IPS-20b (cell line): Measurements from ENCODE around the gene KCNG2.

ENCODE experiments used
- H3K27ac ChIP-seq: one replicate; pipeline ENCODE4 v1.5.1; 2013; ENCODE audit warnings: low read length
- H3K27me3 ChIP-seq: 2 replicates; pipeline ENCODE4 v1.6.1; 2013; ENCODE audit warnings: mild to moderate bottlenecking, low read length, inconsistent platforms; ENCODE audit not compliant: insufficient read depth
- H3K36me3 ChIP-seq: 2 replicates; pipeline ENCODE4 v1.6.1; 2013; ENCODE audit warnings: low read depth, mild to moderate bottlenecking, inconsistent platforms, low read length, moderate library complexity; ENCODE audit not compliant: insufficient read depth
- H3K4me1 ChIP-seq: 2 replicates; pipeline ENCODE4 v1.6.1; 2013; ENCODE audit warnings: mild to moderate bottlenecking, control low read depth, inconsistent platforms, low read length, moderate library complexity; ENCODE audit not compliant: insufficient read depth
- H3K4me3 ChIP-seq: 2 replicates; pipeline ENCODE4 v1.5.1; 2013; ENCODE audit warnings: mild to moderate bottlenecking, low read length, inconsistent platforms
- H3K9ac ChIP-seq: 2 replicates; pipeline ENCODE4 v1.6.1; 2013; ENCODE audit warnings: low read depth, mild to moderate bottlenecking, inconsistent platforms, low read length, moderate library complexity
- H3K9me3 ChIP-seq: 2 replicates; pipeline ENCODE4 v1.6.1; 2013; ENCODE audit warnings: mild to moderate bottlenecking, low read depth, low read length, inconsistent platforms; ENCODE audit not compliant: insufficient read depth

KCNG2 gene

DNA sequence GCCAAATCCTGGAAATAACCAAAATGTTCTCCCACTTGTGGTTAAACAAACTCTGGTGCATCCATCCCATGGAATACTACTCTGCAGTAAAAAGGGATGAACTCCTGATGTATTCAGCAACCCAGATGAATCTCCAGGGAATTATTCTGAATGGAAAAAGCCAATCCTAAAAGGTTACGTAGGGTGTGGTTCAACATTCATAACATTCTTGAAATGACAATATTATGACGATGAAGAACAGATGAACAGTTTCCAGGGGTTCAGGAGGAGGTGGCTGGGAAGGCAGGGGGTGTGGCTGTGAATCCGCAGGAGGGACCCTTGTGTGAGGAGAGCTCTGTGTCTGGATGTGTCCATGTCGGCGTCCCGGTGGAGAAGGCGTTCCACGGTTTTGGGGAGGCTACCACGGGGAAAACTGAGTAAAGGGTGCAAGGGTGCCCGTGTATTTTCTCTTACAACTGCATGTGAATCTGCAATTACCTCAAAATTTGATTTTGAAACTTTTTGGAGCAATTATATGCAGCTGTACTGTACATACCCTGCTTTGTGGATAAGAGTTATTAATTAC is 47.3 kb downstream of the KCNG2 start:
- Histone ChIP-seq H3K4me1 (no peaks in the 10 kb centered on the region), H3K4me3 (no peak overlapping the region), H3K9me3 (no peaks in the 10 kb centered on the region), H3K27me3 (no peaks in the 10 kb centered on the region), H3K27ac (no peak overlapping the region), H3K36me3 (no peaks in the 10 kb centered on the region), H3K9ac (no peak overlapping the region)

DNA sequence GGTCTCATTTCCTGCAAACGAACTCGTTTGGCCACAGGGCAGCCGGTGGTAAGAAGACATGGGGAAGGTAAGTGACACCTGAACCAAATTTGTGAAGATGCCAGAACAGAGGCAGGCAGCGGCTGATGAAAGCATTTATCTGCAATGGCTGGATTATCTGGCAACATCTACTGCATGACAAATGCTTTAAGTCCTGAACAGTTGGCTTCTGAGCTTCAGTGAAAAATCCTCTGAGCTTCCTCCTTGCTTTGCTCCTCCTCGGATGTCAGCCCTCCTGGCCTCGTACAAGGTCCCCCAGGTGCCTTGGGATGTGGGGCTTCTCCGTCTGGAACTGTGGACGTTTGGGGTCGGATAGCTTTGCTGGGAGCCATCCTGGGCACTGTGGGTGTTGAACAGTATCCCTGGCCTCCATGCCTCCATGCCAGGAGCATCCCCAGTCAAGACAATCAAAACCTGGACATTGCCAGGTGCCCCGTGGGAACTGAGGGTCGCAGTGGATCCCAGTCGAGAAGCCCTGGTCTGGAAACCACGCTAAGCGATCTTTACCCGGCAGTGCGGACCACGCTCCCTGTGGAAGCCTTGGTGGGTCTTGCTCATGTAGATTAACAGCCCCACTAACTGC is 49.3 kb downstream of the KCNG2 start:
- Histone ChIP-seq H3K9me3 (no peaks in the 10 kb centered on the region), H3K27me3 (no peaks in the 10 kb centered on the region), H3K36me3 (no peaks in the 10 kb centered on the region), H3K27ac (no peak overlapping the region), H3K4me1 (no peaks in the 10 kb centered on the region), H3K9ac (no peak overlapping the region), H3K4me3 (no peak overlapping the region)

DNA sequence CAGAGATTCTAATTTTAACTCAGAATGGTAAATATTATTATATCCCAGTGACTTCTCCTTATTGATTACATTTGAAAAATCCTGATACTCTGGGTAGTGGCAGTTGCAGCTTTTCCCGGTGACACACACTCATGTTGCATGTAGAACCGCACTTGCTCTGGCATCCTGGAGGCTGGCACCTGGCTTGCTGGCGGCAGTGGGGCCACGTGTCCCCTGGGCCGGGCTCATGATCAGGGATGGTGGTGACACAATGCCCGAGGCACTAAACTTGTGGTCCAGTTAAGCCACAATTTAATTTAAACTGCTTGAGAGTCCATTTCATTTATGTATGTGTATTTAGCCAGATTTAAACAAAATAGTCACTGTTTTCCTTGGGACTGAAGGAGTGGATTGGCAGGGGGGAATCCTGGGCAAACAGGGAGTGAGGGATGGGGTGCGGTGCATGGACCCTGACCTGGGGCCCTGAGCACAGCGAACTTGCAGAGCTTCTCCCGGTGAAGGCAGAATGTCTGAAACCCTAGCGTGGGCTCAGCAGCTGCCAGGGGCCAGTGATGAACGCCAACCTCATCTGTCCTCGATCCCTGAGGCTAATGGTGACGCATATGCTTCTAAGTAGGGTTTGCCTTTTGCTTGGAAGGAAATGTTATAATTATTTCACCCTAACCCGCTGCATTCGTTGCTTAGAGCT is 50.0 kb downstream of the KCNG2 start:
- Histone ChIP-seq H3K36me3 (no peaks in the 10 kb centered on the region), H3K9ac (no peak overlapping the region), H3K27ac (no peak overlapping the region), H3K4me3 (no peak overlapping the region), H3K9me3 (no peaks in the 10 kb centered on the region), H3K4me1 (no peaks in the 10 kb centered on the region), H3K27me3 (no peaks in the 10 kb centered on the region)

GRCh38 chr18:79848294-79848578 is 50.5 kb downstream of the KCNG2 start:
- Histone ChIP-seq H3K4me1 (no peaks in the 10 kb centered on the region), H3K27me3 (no peaks in the 10 kb centered on the region), H3K9ac (no peak overlapping the region), H3K4me3 (no peak overlapping the region), H3K36me3 (no peaks in the 10 kb centered on the region), H3K27ac (no peak overlapping the region), H3K9me3 (no peaks in the 10 kb centered on the region)

GRCh38 chr18:79848579-79849327 is 51.0 kb downstream of the KCNG2 start:
- H3K9me3 ChIP-seq = no peaks in the 10 kb centered on the region
- H3K9ac ChIP-seq = no peak overlapping the region
- no peaks in the 10 kb centered on the region for H3K36me3 ChIP-seq
- no peaks in the 10 kb centered on the region for H3K27me3 ChIP-seq
- H3K4me3 ChIP-seq = no peak overlapping the region
- no peak overlapping the region for H3K27ac ChIP-seq
- no peaks in the 10 kb centered on the region for H3K4me1 ChIP-seq

GRCh38 chr18:79849328-79850207 is 51.8 kb downstream of the KCNG2 start:
- Histone ChIP-seq H3K27ac (no peak overlapping the region), H3K27me3 (no peaks in the 10 kb centered on the region)

DNA sequence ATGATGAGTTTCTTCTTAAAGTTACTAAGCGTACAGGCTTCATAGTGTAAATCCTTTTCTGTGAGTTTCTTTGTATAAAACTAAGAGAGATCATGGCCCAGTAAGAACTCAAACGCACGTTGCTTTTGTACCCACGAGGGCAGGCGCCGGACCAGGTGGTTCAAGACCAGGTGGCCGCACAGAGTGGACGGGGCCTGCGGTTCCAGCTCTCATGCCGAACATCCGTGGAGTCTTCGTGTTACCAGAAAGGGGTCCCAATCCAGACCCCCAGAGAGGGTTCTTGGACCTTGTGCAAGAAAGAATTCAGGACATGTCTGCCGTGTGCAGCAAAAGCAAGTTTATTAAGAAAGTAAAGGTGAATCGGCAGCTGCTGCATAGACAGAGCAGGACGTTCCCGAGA is 53.0 kb downstream of the KCNG2 start:
- Histone ChIP-seq H3K4me1 (no peaks in the 10 kb centered on the region), H3K9me3 (no peaks in the 10 kb centered on the region), H3K27ac (no peak overlapping the region), H3K4me3 (no peak overlapping the region), H3K36me3 (no peaks in the 10 kb centered on the region), H3K27me3 (no peaks in the 10 kb centered on the region), H3K9ac (no peak overlapping the region)

More at GRCh38 chr18:79849328-79850207, 51.8 kb downstream of the KCNG2 start:
- Histone ChIP-seq H3K9me3 (no peaks in the 10 kb centered on the region), H3K4me1 (no peaks in the 10 kb centered on the region), H3K36me3 (no peaks in the 10 kb centered on the region), H3K4me3 (no peak overlapping the region), H3K9ac (no peak overlapping the region)

DNA sequence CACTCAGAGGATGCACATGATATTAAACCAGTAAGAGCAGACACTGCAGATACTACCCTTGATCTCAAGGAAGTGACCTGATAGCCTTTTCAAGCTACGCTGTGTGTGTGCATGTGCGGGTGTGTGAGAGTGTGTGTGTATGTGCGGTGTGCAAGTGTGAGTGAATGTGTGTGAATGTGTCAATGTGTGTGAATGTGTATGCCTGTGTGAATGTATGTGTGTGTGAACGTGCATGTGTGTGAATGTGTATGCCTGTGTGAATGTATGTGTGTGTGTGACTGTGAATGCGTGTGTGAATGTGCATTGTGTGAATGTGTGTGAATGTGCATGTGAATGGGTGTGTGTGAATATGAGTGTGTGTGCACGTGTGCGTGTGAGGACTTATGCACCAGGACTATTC is 53.8 kb downstream of the KCNG2 start:
- H3K36me3 ChIP-seq = no peaks in the 10 kb centered on the region
- no peak overlapping the region for H3K27ac ChIP-seq
- no peak overlapping the region for H3K4me3 ChIP-seq
- H3K27me3 ChIP-seq = no peaks in the 10 kb centered on the region
- H3K4me1 ChIP-seq = no peaks in the 10 kb centered on the region
- no peak overlapping the region for H3K9ac ChIP-seq
- H3K9me3 ChIP-seq = no peaks in the 10 kb centered on the region

GRCh38 chr18:79851950-79852349 is 54.2 kb downstream of the KCNG2 start:
- Histone ChIP-seq H3K36me3 (no peaks in the 10 kb centered on the region), H3K4me3 (no peak overlapping the region), H3K4me1 (no peaks in the 10 kb centered on the region), H3K9me3 (no peaks in the 10 kb centered on the region), H3K9ac (no peak overlapping the region), H3K27me3 (no peaks in the 10 kb centered on the region), H3K27ac (no peak overlapping the region)

DNA sequence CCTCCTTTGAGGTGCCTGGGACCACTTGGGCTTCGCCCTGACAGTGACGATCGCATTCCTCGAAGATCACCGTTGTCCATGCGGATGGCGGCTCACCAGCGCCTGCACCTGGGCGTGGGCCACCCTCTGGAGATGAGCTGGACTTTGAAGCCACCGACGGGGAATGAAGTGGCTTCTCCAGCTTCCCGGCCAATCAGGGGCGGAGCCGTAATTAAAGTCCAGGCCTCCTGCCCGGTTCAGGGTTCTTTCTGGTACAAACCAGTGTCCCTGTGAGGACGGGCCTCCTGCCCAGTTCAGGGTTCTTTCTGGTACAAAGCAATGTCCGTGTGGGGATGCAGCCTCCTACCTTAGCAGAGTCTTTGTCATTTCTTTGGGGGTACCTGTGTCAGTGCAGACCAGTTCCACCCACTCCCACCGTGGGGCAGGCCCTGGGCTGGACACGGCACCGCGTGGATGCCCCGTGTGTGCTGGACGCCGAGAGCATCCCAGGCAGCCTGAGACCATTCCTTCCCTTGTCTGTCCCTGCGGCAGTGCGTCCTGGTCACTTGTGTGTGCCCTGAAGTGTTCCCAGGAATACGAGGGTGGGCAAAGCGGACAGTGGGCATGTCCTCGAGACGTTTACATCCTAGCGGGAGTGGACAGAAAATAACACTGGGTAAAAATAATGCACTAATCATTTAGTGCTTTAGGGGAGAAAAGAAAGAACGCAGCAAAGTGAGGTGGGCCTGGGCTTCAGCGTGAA is 55.0 kb downstream of the KCNG2 start:
- no peak overlapping the region for H3K4me3 ChIP-seq
- H3K27me3 ChIP-seq = no peaks in the 10 kb centered on the region
- no peak overlapping the region for H3K27ac ChIP-seq
- no peaks in the 10 kb centered on the region for H3K9me3 ChIP-seq
- H3K9ac ChIP-seq = no peak overlapping the region
- H3K36me3 ChIP-seq = no peaks in the 10 kb centered on the region
- H3K4me1 ChIP-seq = no peaks in the 10 kb centered on the region
